Thymus (tissue), 11 donors: Measurements from ENCODE around the gene TMEM108. TPM values are rescaled to one million over a fixed set of nuclear protein-coding genes. Genes with fewer than 3 reads are reported as not detected.

Source experiments
- DNase-seq, 9 donors: peaks; one replicate each; pipeline ENCODE4 v3.0.0-alpha.2; 2013; ENCODE audit warnings: low spot score in 9 of 9, low read depth in 6 of 9, missing footprints in 1 of 9
- H3K27ac ChIP-seq, 2 donors: one replicate each; pipeline ENCODE4 v1.5.1; 2013; ENCODE audit warnings: control low read depth in 1 of 2, low read depth in 1 of 2, low read length in 1 of 2, mild to moderate bottlenecking in 1 of 2, moderate library complexity in 1 of 2
- H3K27me3 ChIP-seq, 2 donors: one replicate each; pipeline ENCODE4 v1.5.1; 2013; ENCODE audit warnings: low read length in 1 of 2; ENCODE audit not compliant: control insufficient read depth in 2 of 2, insufficient read depth in 1 of 2
- H3K36me3 ChIP-seq, 2 donors: one replicate each; pipeline ENCODE4 v1.5.1; 2013; ENCODE audit warnings: low read length in 1 of 2, mild to moderate bottlenecking in 1 of 2, moderate library complexity in 1 of 2; ENCODE audit not compliant: control insufficient read depth in 2 of 2, insufficient read depth in 2 of 2
- H3K4me1 ChIP-seq, 2 donors: one replicate each; pipeline ENCODE4 v1.5.1; 2013; ENCODE audit warnings: low read length in 2 of 2; ENCODE audit not compliant: control insufficient read depth in 2 of 2, insufficient read depth in 2 of 2
- H3K4me3 ChIP-seq, 2 donors: one replicate each; pipeline ENCODE4 v1.5.1; 2013; ENCODE audit warnings: low read length in 2 of 2, control low read depth in 1 of 2, mild to moderate bottlenecking in 1 of 2
- H3K9me3 ChIP-seq, 2 donors: one replicate each; pipeline ENCODE4 v1.5.1; 2013; ENCODE audit warnings: low read length in 1 of 2, mild to moderate bottlenecking in 1 of 2; ENCODE audit not compliant: control insufficient read depth in 2 of 2, insufficient read depth in 1 of 2
- WGBS: extraction: QIAGEN DNeasy Blood & Tissue Kit; methylation state at CpG from one replicate; pipeline ENCODE4 v1.1.7; 2013; 5-methylcytosine and 5-hydroxymethylcytosine counted together
- polyA plus RNA-seq: library from polyadenylated mRNA; stranded (reverse); fragments of 200-250 nt; gene quantifications from one replicate; pipeline ENCODE4 v1.2.3, GENCODE V29; 2013
- total RNA-seq: library from RNA; stranded (reverse); fragments of 120-200 nt; gene quantifications from one replicate; pipeline ENCODE4 v1.2.4, GENCODE V29; 2013
- donor health status: healthy.

Gene TMEM108
- total and polyA plus RNA-seq, 2 donors: 0.33 to 0.50 TPM

GRCh38 chr3:133181392-133182150 lies 143.4 kb downstream of the TMEM108 start:
- no peaks in the 10 kb centered on the region for H3K36me3 ChIP-seq
- no peaks in the 10 kb centered on the region for H3K9me3 ChIP-seq
- 95% methylated on average over 2 of the region's 2 CpGs for WGBS
- no peaks in the 10 kb centered on the region for H3K27me3 ChIP-seq
- no peaks in the 10 kb centered on the region for H3K4me1 ChIP-seq
- DNase-seq: no peak
- H3K4me3 ChIP-seq: no peak overlapping the region
- no peak overlapping the region for H3K27ac ChIP-seq

- H3K27ac ChIP-seq: no peak overlapping the region
- H3K27me3 ChIP-seq: no peaks in the 10 kb centered on the region
- 96% methylated on average over 4 of the region's 4 CpGs for WGBS
- H3K4me1 ChIP-seq: no peaks in the 10 kb centered on the region
- no peak for DNase-seq
- H3K4me3 ChIP-seq: no peak overlapping the region
- no peaks in the 10 kb centered on the region for H3K9me3 ChIP-seq
- no peaks in the 10 kb centered on the region for H3K36me3 ChIP-seq
These were observed 149.7 kb downstream of the TMEM108 start for GRCh38 chr3:133187870-133188379.

- WGBS: 93% methylated on average over 1 of the region's 1 CpG
- Histone ChIP-seq H3K9me3 (no peaks in the 10 kb centered on the region), H3K4me1 (no peaks in the 10 kb centered on the region), H3K36me3 (no peaks in the 10 kb centered on the region), H3K4me3 (no peak overlapping the region), H3K27me3 (no peaks in the 10 kb centered on the region), H3K27ac (no peak overlapping the region)
- no peak for DNase-seq
These were observed 150.8 kb downstream of the TMEM108 start for GRCh38 chr3:133188996-133189395.

- H3K4me3 ChIP-seq: no peak overlapping the region
- 96% methylated on average over 1 of the region's 1 CpG for WGBS
- no peak for DNase-seq
These were observed 151.7 kb downstream of the TMEM108 start for GRCh38 chr3:133189893-133190292.

GRCh38 chr3:133191818-133192217 lies 153.6 kb downstream of the TMEM108 start:
- DNase-seq: no peak
- Histone ChIP-seq H3K4me1 (no peaks in the 10 kb centered on the region), H3K27me3 (no peaks in the 10 kb centered on the region), H3K9me3 (no peaks in the 10 kb centered on the region), H3K36me3 (no peaks in the 10 kb centered on the region), H3K4me3 (no peak overlapping the region), H3K27ac (no peak overlapping the region)
- 96% methylated on average over 2 of the region's 2 CpGs for WGBS

More at GRCh38 chr3:133189893-133190292, 151.7 kb downstream of the TMEM108 start:
- Histone ChIP-seq H3K27ac (no peak overlapping the region), H3K36me3 (no peaks in the 10 kb centered on the region), H3K27me3 (no peaks in the 10 kb centered on the region), H3K4me1 (no peaks in the 10 kb centered on the region), H3K9me3 (no peaks in the 10 kb centered on the region)

GRCh38 chr3:133192363-133192945 lies 154.3 kb downstream of the TMEM108 start:
- Histone ChIP-seq H3K27me3 (no peaks in the 10 kb centered on the region), H3K27ac (no peak overlapping the region), H3K9me3 (no peaks in the 10 kb centered on the region), H3K4me1 (no peaks in the 10 kb centered on the region), H3K4me3 (no peak overlapping the region), H3K36me3 (no peaks in the 10 kb centered on the region)
- WGBS: 86% methylated on average over 9 of the region's 9 CpGs
- DNase-seq: no peak

- Histone ChIP-seq H3K27ac (no peak overlapping the region), H3K27me3 (no peaks in the 10 kb centered on the region), H3K4me3 (no peak overlapping the region), H3K36me3 (no peaks in the 10 kb centered on the region), H3K4me1 (no peaks in the 10 kb centered on the region), H3K9me3 (no peaks in the 10 kb centered on the region)
- no peak for DNase-seq
These were observed 154.8 kb downstream of the TMEM108 start for GRCh38 chr3:133192967-133193366.

- Histone ChIP-seq H3K27ac (no peak overlapping the region), H3K27me3 (no peaks in the 10 kb centered on the region), H3K9me3 (peaks cover 0 to 2% of the 10 kb centered on the region in 2 donors), H3K4me3 (no peak overlapping the region), H3K4me1 (no peaks in the 10 kb centered on the region), H3K36me3 (no peaks in the 10 kb centered on the region)
- DNase-seq: no peak
- 96% methylated on average over 3 of the region's 3 CpGs for WGBS
These were observed 158.3 kb downstream of the TMEM108 start for GRCh38 chr3:133196527-133196926.

GRCh38 chr3:133197619-133198018 lies 159.4 kb downstream of the TMEM108 start:
- DNase-seq: no peak
- H3K27me3 ChIP-seq: no peaks in the 10 kb centered on the region
- 88% methylated on average over 1 of the region's 1 CpG for WGBS

More at GRCh38 chr3:133197619-133198018, 159.4 kb downstream of the TMEM108 start:
- Histone ChIP-seq H3K4me1 (no peaks in the 10 kb centered on the region), H3K9me3 (peaks cover 0 to 2% of the 10 kb centered on the region in 2 donors), H3K27ac (no peak overlapping the region), H3K4me3 (no peak overlapping the region), H3K36me3 (no peaks in the 10 kb centered on the region)
